Fibroblast of lung (primary cell): ENCODE data around the gene PLXNA2. TPM values are rescaled to one million over a fixed set of nuclear protein-coding genes. Genes with fewer than 3 reads are reported as not detected.

Experiments used
- DNase-seq, 2 donors: peaks; one replicate each; pipeline versions ENCODE4 v3.0.0 to v3.0.0-alpha.2; 2010; ENCODE audit warnings: low read depth in 2 of 2
- H2AFZ ChIP-seq: 2 replicates; pipeline ENCODE4 v1.5.1; 2012; ENCODE audit warnings: low read length, control low read depth, inconsistent platforms
- H3K27ac ChIP-seq: 2 replicates; pipeline ENCODE4 v1.5.1; 2011; ENCODE audit warnings: low read length, control low read depth; ENCODE audit not compliant: insufficient read depth
- H3K27me3 ChIP-seq: 2 replicates; pipeline ENCODE4 v1.5.1; 2011; ENCODE audit warnings: mild to moderate bottlenecking, low read length; ENCODE audit not compliant: control insufficient read depth, insufficient read depth
- H3K36me3 ChIP-seq: 2 replicates; pipeline ENCODE4 v1.5.1; 2011; ENCODE audit warnings: low read length; ENCODE audit not compliant: control insufficient read depth, insufficient read depth
- H3K4me1 ChIP-seq: 2 replicates; pipeline ENCODE4 v1.5.1; 2011; ENCODE audit warnings: low read length; ENCODE audit not compliant: control insufficient read depth, insufficient read depth; ENCODE audit errors: extremely low read depth
- H3K4me2 ChIP-seq: 2 replicates; pipeline ENCODE4 v1.5.1; 2011; ENCODE audit warnings: low read length, control low read depth; ENCODE audit not compliant: insufficient read depth; ENCODE audit errors: extremely low read depth
- H3K4me3 ChIP-seq, 4 experiments: fragments of 200-600 bp in 1 of 4; sonication (generic) in 1 of 4; replicated peaks in 1 of 4; 2 replicates each; pipeline ENCODE4 v1.5.1; 2011 to 2016; ENCODE audit warnings: low read length in 4 of 4, low read depth in 3 of 4, mild to moderate bottlenecking in 3 of 4, control low read depth in 2 of 4, inconsistent platforms in 1 of 4, mixed read lengths in 1 of 4; ENCODE audit not compliant: insufficient read depth in 1 of 4; ENCODE audit errors: control extremely low read depth in 1 of 4
- H3K79me2 ChIP-seq: 2 replicates; pipeline ENCODE4 v1.5.1; 2012; ENCODE audit warnings: mild to moderate bottlenecking, low read length, inconsistent platforms; ENCODE audit not compliant: control insufficient read depth, insufficient read depth
- H3K9ac ChIP-seq: 2 replicates; pipeline ENCODE4 v1.5.1; 2011; ENCODE audit warnings: mild to moderate bottlenecking, low read length, control low read depth; ENCODE audit not compliant: insufficient read depth
- H3K9me3 ChIP-seq: 2 replicates; pipeline ENCODE4 v1.5.1; 2012; ENCODE audit warnings: low read depth, low read length; ENCODE audit not compliant: control insufficient read depth, insufficient read depth
- H4K20me1 ChIP-seq: 2 replicates; pipeline ENCODE4 v1.5.1; 2011; ENCODE audit warnings: low read length; ENCODE audit not compliant: control insufficient read depth, insufficient read depth; ENCODE audit errors: extremely low read depth
- EZH2 ChIP-seq: IDR thresholded peaks from 2 replicates; pipeline ENCODE4 v1.5.1; 2012; ENCODE audit warnings: low read length, control low read depth, mild to moderate bottlenecking; ENCODE audit errors: missing control alignments
- polyA plus RNA-seq, 2 donors: library from polyadenylated mRNA; depleted of rRNA in 1 of 2; stranded (reverse) in 1 of 2; unstranded in 1 of 2; fragments of >200 nt; gene quantifications; 2 replicates each; pipeline ENCODE4 v1.2.1, GENCODE V29; 2011 to 2012; ENCODE audit warnings: missing spikeins in 1 of 2
- total RNA-seq: library from RNA; depleted of rRNA; stranded (reverse); fragments of >200 nt; gene quantifications from 2 replicates; pipeline ENCODE4 v1.2.1, GENCODE V29; 2014
- TF ChIP-seq, protein P1 (sequence below), 2 donors: IDR thresholded peaks in 1 of 2; conservative IDR thresholded peaks in 1 of 2; 1 replicate in 1 of 2; 2 replicates in 1 of 2; pipeline ENCODE4 v1.5.1; 2011 to 2012; ENCODE audit warnings: low read length in 2 of 2, control low read depth in 1 of 2, inconsistent platforms in 1 of 2, low read depth in 1 of 2, mild to moderate bottlenecking in 1 of 2

The PLXNA2 gene
- total and polyA plus RNA-seq, 2 donors (not counting 1 experiment from before 2014, with no cell fraction given), result 0.43 to 2.0 TPM

DNA sequence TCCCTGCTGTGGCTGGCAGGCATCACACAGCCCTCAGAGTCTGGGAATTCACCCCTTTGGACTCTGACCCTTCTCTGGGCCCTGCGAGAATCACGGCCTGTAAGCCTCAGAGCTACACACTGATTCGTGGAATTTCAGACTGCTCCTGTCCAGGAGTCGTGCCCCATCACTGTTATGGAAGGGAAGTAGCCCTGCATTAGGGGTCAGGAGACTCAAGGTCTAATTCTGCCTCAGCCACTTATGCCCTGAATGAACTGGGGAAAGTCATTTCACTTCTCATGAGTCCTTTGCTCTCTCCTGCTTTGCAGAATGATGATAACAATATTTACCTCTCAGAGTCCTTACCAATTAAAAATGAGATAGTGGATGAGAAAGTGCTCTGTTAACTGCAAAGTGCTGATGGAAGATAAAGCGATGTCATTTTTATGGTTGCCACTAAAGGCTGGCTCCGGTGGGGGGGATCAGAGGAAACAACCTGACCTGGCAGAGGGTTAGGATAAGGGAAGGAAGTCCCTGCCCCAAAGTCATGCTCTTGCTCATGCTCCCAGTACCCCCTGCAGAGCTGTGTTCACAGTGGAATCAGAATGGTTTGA is 184.7 kb downstream of the PLXNA2 start:
- no peak overlapping the region for H3K4me2 ChIP-seq
- no peaks in the 10 kb centered on the region for H4K20me1 ChIP-seq
- TF ChIP-seq EZH2, result no peak
- TF ChIP-seq, protein P1, sequence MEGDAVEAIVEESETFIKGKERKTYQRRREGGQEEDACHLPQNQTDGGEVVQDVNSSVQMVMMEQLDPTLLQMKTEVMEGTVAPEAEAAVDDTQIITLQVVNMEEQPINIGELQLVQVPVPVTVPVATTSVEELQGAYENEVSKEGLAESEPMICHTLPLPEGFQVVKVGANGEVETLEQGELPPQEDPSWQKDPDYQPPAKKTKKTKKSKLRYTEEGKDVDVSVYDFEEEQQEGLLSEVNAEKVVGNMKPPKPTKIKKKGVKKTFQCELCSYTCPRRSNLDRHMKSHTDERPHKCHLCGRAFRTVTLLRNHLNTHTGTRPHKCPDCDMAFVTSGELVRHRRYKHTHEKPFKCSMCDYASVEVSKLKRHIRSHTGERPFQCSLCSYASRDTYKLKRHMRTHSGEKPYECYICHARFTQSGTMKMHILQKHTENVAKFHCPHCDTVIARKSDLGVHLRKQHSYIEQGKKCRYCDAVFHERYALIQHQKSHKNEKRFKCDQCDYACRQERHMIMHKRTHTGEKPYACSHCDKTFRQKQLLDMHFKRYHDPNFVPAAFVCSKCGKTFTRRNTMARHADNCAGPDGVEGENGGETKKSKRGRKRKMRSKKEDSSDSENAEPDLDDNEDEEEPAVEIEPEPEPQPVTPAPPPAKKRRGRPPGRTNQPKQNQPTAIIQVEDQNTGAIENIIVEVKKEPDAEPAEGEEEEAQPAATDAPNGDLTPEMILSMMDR (conservative IDR thresholded peaks at IDR 0.05 in 1 of 2, IDR thresholded peaks at IDR 0.05 in 1 of 2; ENCODE audit: low read depth in 1 of 2, low read length in 2 of 2), result no peak
- H3K79me2 ChIP-seq, result no peaks in the 10 kb centered on the region
- H3K9ac ChIP-seq, result no peak overlapping the region
- no peaks in the 10 kb centered on the region for H3K36me3 ChIP-seq
- no peaks in the 10 kb centered on the region for H3K9me3 ChIP-seq
- H3K4me1 ChIP-seq, result no peaks in the 10 kb centered on the region
- H3K27me3 ChIP-seq, result no peaks in the 10 kb centered on the region
- H2AFZ ChIP-seq, result no peak overlapping the region
- no peak overlapping the region for H3K27ac ChIP-seq
- DNase-seq, result no peak
- no peak overlapping the region for H3K4me3 ChIP-seq

DNA sequence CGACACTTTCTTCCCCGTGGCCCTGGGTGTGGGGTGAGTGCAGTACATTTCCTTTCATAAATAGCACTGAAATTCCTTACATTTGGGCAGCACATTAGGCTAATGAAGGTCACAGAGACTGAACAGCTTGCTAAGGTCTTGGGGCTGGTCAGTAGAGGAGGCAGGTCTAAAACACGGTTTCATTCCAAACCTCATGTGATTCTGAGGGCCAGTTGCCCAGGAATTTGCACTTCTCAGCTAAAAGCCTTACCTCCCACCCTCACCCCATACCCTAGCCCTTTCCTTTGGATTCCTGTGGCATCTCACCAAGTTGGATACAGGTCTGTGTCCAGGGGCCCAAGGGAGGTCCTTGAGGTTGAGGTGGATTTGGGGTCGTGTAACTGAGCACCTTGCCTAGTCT is 185.4 kb downstream of the PLXNA2 start:
- H3K4me1 ChIP-seq, result no peaks in the 10 kb centered on the region
- H3K27me3 ChIP-seq, result no peaks in the 10 kb centered on the region
- DNase-seq, result no peak
- no peak overlapping the region for H3K9ac ChIP-seq
- TF ChIP-seq, protein P1 (conservative IDR thresholded peaks at IDR 0.05 in 1 of 2, IDR thresholded peaks at IDR 0.05 in 1 of 2; ENCODE audit: low read depth in 1 of 2, low read length in 2 of 2), result no peak
- no peak for TF ChIP-seq EZH2
- H3K4me3 ChIP-seq, result no peak overlapping the region
- no peak overlapping the region for H2AFZ ChIP-seq
- H3K79me2 ChIP-seq, result no peaks in the 10 kb centered on the region
- no peaks in the 10 kb centered on the region for H3K36me3 ChIP-seq
- H3K4me2 ChIP-seq, result no peak overlapping the region
- no peak overlapping the region for H3K27ac ChIP-seq
- no peaks in the 10 kb centered on the region for H4K20me1 ChIP-seq
- no peaks in the 10 kb centered on the region for H3K9me3 ChIP-seq

DNA sequence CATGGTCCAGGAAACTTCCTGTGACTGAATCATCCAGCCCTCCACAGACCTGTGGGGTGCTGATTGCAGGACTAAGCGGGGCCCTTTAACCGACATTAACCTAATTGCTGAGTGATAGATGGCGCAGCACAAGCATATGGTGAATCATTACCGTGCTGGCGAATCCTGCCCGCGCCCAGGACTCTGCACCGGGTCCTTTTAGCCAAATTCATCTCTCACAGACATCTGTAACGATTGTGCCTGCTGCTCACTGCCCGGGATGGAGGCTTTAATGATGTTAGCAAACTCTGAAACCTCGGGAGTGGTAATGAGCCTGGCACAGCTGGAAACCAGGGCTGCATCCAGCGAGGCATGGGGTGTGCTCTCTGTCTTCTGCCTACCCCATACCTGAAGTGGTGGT is 185.9 kb downstream of the PLXNA2 start:
- no peak overlapping the region for H3K27ac ChIP-seq
- TF ChIP-seq EZH2, result no peak
- TF ChIP-seq, protein P1 (conservative IDR thresholded peaks at IDR 0.05 in 1 of 2, IDR thresholded peaks at IDR 0.05 in 1 of 2; ENCODE audit: low read depth in 1 of 2, low read length in 2 of 2), result no peak
- no peaks in the 10 kb centered on the region for H3K36me3 ChIP-seq
- no peak overlapping the region for H3K9ac ChIP-seq
- H3K27me3 ChIP-seq, result no peaks in the 10 kb centered on the region
- H2AFZ ChIP-seq, result no peak overlapping the region
- H3K9me3 ChIP-seq, result no peaks in the 10 kb centered on the region
- H3K4me2 ChIP-seq, result no peak overlapping the region
- no peaks in the 10 kb centered on the region for H3K4me1 ChIP-seq
- DNase-seq, result no peak
- no peak overlapping the region for H3K4me3 ChIP-seq
- H3K79me2 ChIP-seq, result no peaks in the 10 kb centered on the region
- no peaks in the 10 kb centered on the region for H4K20me1 ChIP-seq
